ENCODE measurements around the gene FBXL16. TPM values are rescaled to one million over a fixed set of nuclear protein-coding genes. Genes with fewer than 3 reads are reported as not detected.

Gene FBXL16
- total RNA-seq, 4 donors from 2014 or later = not detected

- TF ChIP-seq, protein P1, sequence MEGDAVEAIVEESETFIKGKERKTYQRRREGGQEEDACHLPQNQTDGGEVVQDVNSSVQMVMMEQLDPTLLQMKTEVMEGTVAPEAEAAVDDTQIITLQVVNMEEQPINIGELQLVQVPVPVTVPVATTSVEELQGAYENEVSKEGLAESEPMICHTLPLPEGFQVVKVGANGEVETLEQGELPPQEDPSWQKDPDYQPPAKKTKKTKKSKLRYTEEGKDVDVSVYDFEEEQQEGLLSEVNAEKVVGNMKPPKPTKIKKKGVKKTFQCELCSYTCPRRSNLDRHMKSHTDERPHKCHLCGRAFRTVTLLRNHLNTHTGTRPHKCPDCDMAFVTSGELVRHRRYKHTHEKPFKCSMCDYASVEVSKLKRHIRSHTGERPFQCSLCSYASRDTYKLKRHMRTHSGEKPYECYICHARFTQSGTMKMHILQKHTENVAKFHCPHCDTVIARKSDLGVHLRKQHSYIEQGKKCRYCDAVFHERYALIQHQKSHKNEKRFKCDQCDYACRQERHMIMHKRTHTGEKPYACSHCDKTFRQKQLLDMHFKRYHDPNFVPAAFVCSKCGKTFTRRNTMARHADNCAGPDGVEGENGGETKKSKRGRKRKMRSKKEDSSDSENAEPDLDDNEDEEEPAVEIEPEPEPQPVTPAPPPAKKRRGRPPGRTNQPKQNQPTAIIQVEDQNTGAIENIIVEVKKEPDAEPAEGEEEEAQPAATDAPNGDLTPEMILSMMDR (IDR thresholded peaks at IDR 0.05; ENCODE audit: low read depth) = no peak
These were observed 34.2 kb upstream of the FBXL16 start for GRCh38 chr16:739560-740458.

DNA sequence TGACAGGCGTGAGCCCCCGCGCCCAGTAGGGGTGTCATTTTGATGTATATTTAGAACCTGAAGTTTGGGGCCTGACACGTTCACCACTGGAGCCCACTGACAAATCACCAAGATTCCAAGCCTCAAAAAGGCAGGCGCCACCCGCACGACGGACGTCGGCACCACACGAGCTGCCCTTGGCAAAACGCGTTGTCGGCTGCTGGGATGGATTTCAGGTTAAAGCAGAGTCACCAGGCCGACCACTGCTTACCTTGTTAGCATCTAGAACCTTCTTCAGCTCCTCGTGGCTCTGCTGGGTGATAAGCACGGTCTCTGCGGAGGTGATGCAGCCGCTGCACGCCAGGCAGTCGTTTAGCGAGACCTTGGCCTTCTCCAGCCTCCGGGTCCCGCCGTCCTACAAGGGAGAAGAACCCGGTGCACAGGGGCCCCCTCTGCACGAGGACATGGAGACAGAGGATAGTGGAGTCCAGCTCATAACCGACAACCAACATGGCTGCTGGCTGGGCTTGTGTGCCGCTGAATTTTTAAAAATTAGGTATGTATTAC is 31.4 kb upstream of the FBXL16 start:
- TF ChIP-seq, protein P1 (IDR thresholded peaks at IDR 0.05; ENCODE audit: low read depth) = no peak

GRCh38 chr16:735982-736453 is 30.4 kb upstream of the FBXL16 start:
- TF ChIP-seq, protein P1 (IDR thresholded peaks at IDR 0.05; ENCODE audit: low read depth) = no peak

- TF ChIP-seq, protein P1 (IDR thresholded peaks at IDR 0.05; ENCODE audit: low read depth) = no peak
These were observed 29.6 kb upstream of the FBXL16 start for GRCh38 chr16:734981-735881.

DNA sequence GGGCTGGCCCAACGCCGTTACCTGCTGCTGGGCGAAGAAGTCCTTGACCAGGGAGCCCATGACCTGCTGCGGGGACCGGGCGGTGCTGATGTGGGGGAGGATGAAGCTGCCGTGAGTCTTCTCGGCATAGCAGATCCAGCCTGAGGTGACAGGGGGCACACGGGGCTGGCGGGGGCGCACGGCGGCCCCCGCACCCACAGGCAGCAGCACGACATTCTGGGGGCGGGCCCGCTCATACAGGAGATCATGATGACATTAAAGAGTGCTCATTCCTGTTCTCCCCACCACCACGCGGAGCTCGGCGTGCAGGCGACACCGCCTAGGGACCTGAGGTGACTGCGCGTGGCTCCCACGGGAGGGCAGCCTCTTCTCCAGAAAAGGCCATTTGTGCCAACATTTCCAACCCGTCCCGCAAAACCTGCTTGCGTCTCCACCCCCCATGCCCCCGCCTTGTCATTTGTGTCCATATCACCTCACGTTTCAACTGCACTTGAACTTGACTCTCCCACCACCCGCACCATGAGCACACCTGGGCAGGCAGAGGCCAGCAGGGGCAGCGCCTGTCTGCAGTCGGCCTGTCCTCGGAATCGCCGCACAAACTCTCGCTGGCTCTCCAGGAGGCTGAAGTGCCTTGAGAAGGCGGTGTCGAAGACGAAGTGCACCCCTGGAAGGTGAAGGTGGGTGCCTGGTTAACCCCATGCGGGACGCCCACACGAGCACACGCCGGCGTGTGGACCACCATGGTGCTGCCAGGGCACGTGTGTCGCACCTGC is 28.8 kb upstream of the FBXL16 start:
- TF ChIP-seq, protein P1 (IDR thresholded peaks at IDR 0.05; ENCODE audit: low read depth) = no peak

- TF ChIP-seq, protein P1 (IDR thresholded peaks at IDR 0.05; ENCODE audit: low read depth) = no peak
These were observed 28.0 kb upstream of the FBXL16 start for GRCh38 chr16:733382-734207.

All from subcutaneous adipose tissue (tissue), 4 donors.